GM18517 (cell line): ENCODE measurements around the gene PLXNA2.

Experiments
- ATAC-seq: cut with Tn5 transposase; IDR thresholded peaks from one replicate; pipeline ENCODE4 v1.9.1; 2021; ENCODE audit warnings: mild to moderate bottlenecking, moderate library complexity; ENCODE audit not compliant: unreplicated experiment

Gene PLXNA2

GRCh38 chr1:208078752-208079151, 165.4 kb downstream of the PLXNA2 start:
- ATAC-seq = no peak

- no peak for ATAC-seq
These were observed 166.7 kb downstream of the PLXNA2 start for GRCh38 chr1:208077232-208078075.

GRCh38 chr1:208074353-208074752, 169.8 kb downstream of the PLXNA2 start:
- ATAC-seq = no peak

GRCh38 chr1:208071435-208072031, 172.7 kb downstream of the PLXNA2 start:
- no peak for ATAC-seq

GRCh38 chr1:208069908-208070307, 174.3 kb downstream of the PLXNA2 start:
- ATAC-seq = no peak

DNA sequence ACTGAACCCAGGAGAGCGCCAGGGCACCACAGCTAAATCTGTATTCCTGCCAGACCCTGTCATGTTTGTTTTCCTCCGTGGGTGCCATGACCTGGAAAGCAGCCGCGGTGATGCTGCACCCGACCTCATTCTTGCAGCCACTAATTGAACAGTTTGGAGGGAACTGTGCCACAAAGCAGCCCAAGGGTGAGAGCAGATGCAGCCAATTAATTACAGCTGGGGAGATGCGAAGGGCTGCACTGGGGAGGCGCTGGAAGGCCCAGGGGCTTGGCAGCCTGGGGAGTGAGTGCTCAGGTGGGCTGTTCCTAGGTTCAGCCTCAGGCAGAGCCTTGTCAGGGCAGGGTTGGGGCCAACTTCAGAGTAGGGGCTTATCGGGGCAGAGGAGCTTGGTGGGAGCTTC, 174.9 kb downstream of the PLXNA2 start:
- ATAC-seq = no peak

GRCh38 chr1:208068908-208069307, 175.3 kb downstream of the PLXNA2 start:
- ATAC-seq = no peak

DNA sequence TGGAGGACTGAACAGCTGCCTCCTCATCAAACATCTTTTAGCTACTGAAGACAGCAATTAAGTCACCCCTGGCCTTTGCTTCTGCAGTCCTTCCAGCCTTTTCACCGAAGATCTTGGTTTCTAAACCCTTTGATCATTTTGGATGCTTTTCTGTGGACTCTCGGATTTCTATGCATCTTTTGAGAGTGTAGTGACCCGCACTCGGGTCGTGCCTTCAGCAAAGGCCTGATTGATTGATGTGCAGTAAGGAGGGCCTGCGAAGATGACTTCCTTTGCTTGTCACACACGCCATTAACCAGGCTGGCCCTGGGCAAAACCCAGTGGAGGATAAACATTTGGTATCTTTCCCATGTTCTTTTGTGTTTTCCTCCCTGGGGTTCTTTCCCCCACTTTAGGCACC, 175.8 kb downstream of the PLXNA2 start:
- ATAC-seq = no peak

DNA sequence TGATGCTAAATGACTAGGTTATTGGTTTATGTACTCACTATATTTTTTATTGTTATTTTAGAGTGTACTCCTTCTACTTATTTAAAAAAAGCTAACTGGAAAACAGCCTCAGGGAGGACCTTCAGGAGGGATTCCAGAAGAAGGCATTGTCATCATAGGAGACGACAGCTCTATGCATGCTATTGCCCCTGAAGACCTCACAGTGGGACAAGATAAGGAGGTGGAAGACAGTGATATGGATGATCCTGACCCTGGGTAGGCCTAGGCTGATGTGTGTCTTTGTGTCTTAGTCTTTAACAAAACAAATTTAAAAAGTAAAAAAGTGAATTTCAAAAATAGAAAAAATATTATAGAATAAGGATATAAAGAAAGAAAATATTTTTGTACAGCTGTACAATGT, 177.6 kb downstream of the PLXNA2 start:
- no peak for ATAC-seq

- no peak for ATAC-seq
These were observed 178.3 kb downstream of the PLXNA2 start for GRCh38 chr1:208065862-208066261.

DNA sequence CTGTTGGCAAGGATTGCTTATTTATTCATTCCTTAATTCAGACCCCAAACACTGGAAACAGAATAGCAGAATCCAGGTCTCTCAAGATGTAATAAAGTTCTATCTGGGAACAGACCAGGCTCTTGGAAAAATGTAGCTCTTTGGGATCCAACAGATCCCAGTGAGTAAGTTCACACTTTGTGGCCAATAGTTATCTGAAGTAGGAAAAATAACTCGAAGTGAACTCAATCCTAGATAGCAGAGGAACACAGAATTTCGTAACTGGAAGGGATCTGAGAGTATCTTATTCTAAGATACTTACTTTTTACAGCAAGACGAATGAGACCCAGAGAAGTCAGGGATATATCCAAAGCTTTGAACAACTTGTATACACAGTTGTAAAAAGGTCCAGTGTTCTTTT, 182.6 kb downstream of the PLXNA2 start:
- ATAC-seq = no peak

- no peak for ATAC-seq
These were observed 183.1 kb downstream of the PLXNA2 start for GRCh38 chr1:208061118-208061517.

DNA sequence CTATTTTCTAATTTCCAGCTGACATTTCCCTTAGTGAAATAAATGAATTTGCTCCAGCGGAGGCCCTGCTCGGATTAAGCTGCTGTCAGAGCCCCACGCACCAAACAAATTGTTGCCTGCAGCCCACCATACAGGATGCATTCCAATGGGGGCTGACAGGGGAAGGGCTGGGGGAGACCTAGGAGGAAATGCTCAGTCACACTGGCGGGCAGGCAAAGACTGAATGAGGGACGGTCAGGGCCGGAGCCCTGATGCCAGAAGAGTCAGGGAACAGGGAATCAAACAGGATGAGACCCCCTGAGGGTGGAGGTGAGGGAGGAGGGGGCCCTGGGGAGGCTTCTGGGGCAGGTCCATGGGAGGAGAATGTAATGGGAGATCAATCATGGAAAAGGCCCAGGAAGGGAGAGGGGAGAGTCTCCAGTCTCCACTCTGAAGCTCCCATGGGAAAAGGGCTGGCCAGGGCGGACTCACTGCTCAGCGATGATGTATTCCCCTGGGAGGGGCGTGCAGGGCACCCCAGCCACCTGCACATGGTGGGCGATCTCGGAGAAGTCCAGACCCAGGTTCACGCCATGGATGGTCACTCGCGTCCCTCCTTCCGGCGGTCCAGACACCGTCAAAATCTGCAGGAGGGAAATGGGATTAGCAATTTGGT, 183.8 kb downstream of the PLXNA2 start:
- ATAC-seq = no peak

DNA sequence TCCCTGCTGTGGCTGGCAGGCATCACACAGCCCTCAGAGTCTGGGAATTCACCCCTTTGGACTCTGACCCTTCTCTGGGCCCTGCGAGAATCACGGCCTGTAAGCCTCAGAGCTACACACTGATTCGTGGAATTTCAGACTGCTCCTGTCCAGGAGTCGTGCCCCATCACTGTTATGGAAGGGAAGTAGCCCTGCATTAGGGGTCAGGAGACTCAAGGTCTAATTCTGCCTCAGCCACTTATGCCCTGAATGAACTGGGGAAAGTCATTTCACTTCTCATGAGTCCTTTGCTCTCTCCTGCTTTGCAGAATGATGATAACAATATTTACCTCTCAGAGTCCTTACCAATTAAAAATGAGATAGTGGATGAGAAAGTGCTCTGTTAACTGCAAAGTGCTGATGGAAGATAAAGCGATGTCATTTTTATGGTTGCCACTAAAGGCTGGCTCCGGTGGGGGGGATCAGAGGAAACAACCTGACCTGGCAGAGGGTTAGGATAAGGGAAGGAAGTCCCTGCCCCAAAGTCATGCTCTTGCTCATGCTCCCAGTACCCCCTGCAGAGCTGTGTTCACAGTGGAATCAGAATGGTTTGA, 184.7 kb downstream of the PLXNA2 start:
- no peak for ATAC-seq

- no peak for ATAC-seq
These were observed 185.4 kb downstream of the PLXNA2 start for GRCh38 chr1:208058756-208059155.

- no peak for ATAC-seq
These were observed 185.9 kb downstream of the PLXNA2 start for GRCh38 chr1:208058267-208058666.

- ATAC-seq = no peak
These were observed 187.1 kb downstream of the PLXNA2 start for GRCh38 chr1:208057056-208057455.

DNA sequence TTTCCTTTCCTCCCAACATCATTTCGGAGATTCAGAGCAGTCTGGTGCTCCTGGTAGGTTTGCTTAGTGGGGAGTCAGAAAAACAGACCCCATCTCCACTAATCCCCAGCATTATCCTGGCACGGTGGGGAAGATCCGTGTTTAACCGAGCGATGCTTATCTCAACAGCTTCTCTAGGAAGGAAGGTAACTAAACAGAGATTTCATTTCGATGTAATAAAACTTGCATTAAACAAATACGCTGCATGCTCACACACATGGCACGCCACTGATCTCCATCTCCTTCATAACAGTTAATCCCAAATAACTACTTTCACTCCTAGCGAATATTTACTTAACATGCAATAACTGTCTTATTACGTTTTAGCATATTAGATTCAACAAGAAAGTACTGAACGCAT, 188.6 kb downstream of the PLXNA2 start:
- ATAC-seq = no peak

DNA sequence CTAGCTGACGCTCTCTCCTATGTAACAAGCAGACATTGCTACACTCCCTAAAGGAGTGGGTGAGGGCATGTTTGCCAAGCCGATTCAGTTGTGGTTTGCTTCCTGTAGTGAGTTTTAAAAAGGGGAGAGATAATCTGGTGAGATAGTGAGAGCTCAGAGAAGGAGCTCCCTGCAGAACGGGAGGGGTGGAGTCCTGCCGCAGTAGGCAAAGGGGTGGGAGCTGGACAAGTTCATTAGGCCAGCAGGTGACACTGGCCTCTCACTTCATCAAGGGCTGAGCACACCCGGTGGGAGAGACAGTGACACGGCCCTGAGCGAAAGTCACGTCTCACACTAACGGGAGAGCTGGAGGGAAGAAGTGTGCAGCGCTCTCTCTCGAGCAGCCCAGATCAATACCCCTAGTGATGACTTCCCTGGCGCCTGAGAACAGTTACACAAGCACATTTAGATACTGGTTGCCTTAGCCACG, 189.2 kb downstream of the PLXNA2 start:
- no peak for ATAC-seq

DNA sequence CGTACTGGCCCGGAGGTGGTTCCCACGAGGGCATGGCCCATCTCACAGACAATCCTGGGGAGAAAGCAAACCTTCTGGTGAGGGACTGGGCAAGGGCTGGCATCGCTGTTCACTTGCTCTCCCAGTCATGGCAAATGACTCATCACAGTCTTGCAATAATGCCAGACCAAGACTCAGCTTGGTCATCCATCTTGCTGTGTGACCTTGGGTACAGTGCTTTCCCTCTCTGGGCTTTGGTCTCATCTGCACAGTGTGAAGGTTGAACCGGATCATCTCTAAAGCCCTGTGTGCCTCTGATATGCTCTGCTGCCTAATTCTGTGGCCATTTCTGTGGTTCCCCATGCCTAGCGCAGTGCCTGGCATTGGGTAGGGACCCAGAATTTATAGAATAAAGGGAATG, 189.7 kb downstream of the PLXNA2 start:
- ATAC-seq = no peak

GRCh38 chr1:208053661-208054060, 190.5 kb downstream of the PLXNA2 start:
- ATAC-seq = no peak
